T-helper 1 cell treated with Interleukin-12 subunit alpha and Interleukin-12 subunit beta and Interleukin-4 antibody, amounts not matched to agents 30 ng/mL and 1 ng/mL, for 36 hours (primary cell): ENCODE data around the gene ETV2. TPM values are rescaled to one million over a fixed set of nuclear protein-coding genes. Genes with fewer than 3 reads are reported as not detected.

Experiments used
- total RNA-seq: library from RNA; stranded (reverse); gene quantifications from 2 replicates; pipeline ENCODE4 v1.2.3, GENCODE V29; 2022

The ETV2 gene
- total RNA-seq, 1 donor from 2014 or later, result not detected

Other genes starting within 250 kb of the ETV2 start
- not detected in 2 replicates for gene FFAR2, start 193.5 kb upstream of the ETV2 start, total RNA-seq
- not detected in 2 replicates for gene KRTDAP, start 151.3 kb upstream of the ETV2 start, total RNA-seq
- not detected in 2 replicates for gene DMKN, start 128.1 kb upstream of the ETV2 start, total RNA-seq
- not detected in 2 replicates for gene SBSN, start 113.4 kb upstream of the ETV2 start, total RNA-seq
- not detected in 2 replicates for gene GAPDHS, start 108.3 kb upstream of the ETV2 start, total RNA-seq
- 55.0 and 60.2 TPM in 2 replicates for gene TMEM147, start 96.1 kb upstream of the ETV2 start, total RNA-seq
- not detected in 2 replicates for gene ATP4A, start 78.1 kb upstream of the ETV2 start, total RNA-seq
- not detected in 2 replicates for gene PMIS2, start 55.6 kb upstream of the ETV2 start, total RNA-seq
- 39.7 and 41.3 TPM in 2 replicates for gene HAUS5, start 29.0 kb upstream of the ETV2 start, total RNA-seq
- 112 and 114 TPM in 2 replicates for gene RBM42, start 12.7 kb upstream of the ETV2 start, total RNA-seq
- 450 and 452 TPM in 2 replicates for gene COX6B1, start 6.6 kb downstream of the ETV2 start, total RNA-seq
- gene UPK1A, start 24.8 kb downstream of the ETV2 start, total RNA-seq, result 0.27 and 0.56 TPM in 2 replicates
- gene ZBTB32, start 62.8 kb downstream of the ETV2 start, total RNA-seq, result 54.9 and 59.2 TPM in 2 replicates
- gene KMT2B, start 76.3 kb downstream of the ETV2 start, total RNA-seq, result 64.0 and 72.8 TPM in 2 replicates
- gene IGFLR1, start 100.7 kb downstream of the ETV2 start, total RNA-seq, result 88.5 and 88.8 TPM in 2 replicates
- gene U2AF1L4, start 103.7 kb downstream of the ETV2 start, total RNA-seq, result 33.7 and 35.2 TPM in 2 replicates
- gene PSENEN, start 103.9 kb downstream of the ETV2 start, total RNA-seq, result 55.7 and 63.1 TPM in 2 replicates
- 15.0 and 15.5 TPM in 2 replicates for gene LIN37, start 106.8 kb downstream of the ETV2 start, total RNA-seq
- not detected in 2 replicates for gene HSPB6, start 115.3 kb downstream of the ETV2 start, total RNA-seq
- 51.4 and 55.9 TPM in 2 replicates for gene PROSER3, start 116.4 kb downstream of the ETV2 start, total RNA-seq
- 43.7 and 55.9 TPM in 2 replicates for gene ARHGAP33, start 133.8 kb downstream of the ETV2 start, total RNA-seq
- not detected in 2 replicates for gene PRODH2, start 171.1 kb downstream of the ETV2 start, total RNA-seq
- gene NPHS1, start 210.8 kb downstream of the ETV2 start, total RNA-seq, result not detected in 2 replicates
- gene KIRREL2, start 215.2 kb downstream of the ETV2 start, total RNA-seq, result 3.0 and 3.3 TPM in 2 replicates
- 1.7 and 3.6 TPM in 2 replicates for gene APLP1, start 226.8 kb downstream of the ETV2 start, total RNA-seq